GM18520 (cell line): ENCODE data around the gene CFDP1.
"Not testable (repeated sequence)": the region's sequence is repeated elsewhere in the genome, so short reads cannot be mapped to it uniquely, and the experiment has no call there.

Experiments
- ATAC-seq: cut with Tn5 transposase; IDR thresholded peaks from one replicate; pipeline ENCODE4 v1.9.1; 2021; ENCODE audit not compliant: unreplicated experiment

Gene CFDP1

GRCh38 chr16:75298267-75298666 is 135.0 kb downstream of the CFDP1 start:
- no peak for ATAC-seq

GRCh38 chr16:75296606-75297005 is 136.7 kb downstream of the CFDP1 start:
- no peak for ATAC-seq

GRCh38 chr16:75294773-75295459 is 138.4 kb downstream of the CFDP1 start:
- no peak for ATAC-seq

- no peak for ATAC-seq
These were observed 139.5 kb downstream of the CFDP1 start for GRCh38 chr16:75293772-75294171.

- ATAC-seq = no peak
These were observed 140.1 kb downstream of the CFDP1 start for GRCh38 chr16:75293173-75293572.

- no peak for ATAC-seq
These were observed 140.6 kb downstream of the CFDP1 start for GRCh38 chr16:75292691-75293090.

GRCh38 chr16:75289189-75289588 is 144.1 kb downstream of the CFDP1 start:
- no peak for ATAC-seq

DNA sequence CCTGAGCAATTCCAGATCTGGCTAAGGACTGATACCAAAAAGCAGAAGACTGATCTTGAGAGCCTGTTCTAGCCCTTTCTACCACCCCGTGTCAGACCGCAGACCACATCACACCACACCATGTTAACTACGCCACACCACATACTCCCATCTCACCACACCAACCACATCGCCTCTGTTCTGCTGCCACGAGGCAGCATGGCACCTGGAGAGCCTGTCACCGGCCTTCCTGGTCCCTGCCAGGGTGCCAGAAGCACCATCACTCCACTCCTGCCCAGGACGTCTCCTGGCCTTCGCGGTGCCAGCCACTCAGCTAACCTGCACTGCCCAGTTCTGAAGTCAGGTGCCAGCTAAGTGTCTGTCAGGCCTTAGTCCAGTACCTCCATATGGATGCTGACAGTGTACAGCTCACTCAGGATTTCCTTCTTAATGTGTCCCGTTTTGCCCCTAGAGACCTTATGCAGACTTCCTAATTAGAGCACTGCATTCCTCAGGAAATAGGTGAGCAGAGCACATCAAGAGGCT is 144.6 kb downstream of the CFDP1 start:
- ATAC-seq = no peak

GRCh38 chr16:75288181-75288580 is 145.1 kb downstream of the CFDP1 start:
- ATAC-seq = no peak

DNA sequence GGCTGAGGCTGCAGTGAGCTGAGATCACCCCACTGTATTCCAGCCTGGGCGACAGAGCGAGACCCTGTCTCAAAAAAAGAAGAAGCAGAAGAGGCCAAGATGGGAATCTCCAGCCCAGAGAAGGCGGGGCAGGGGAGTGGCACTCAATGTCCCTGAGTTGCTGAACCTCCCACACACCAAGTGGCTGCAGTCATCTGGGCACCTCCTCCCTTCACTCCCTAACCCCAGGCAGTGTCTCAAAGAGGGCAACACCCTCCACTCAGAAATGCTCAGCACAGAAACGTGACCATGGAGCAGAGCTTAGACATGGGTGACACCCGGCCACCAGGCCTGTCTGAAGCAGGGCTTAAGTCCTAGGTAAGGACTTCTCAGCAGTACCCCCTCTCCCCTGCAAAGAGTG is 145.6 kb downstream of the CFDP1 start:
- ATAC-seq = no peak

DNA sequence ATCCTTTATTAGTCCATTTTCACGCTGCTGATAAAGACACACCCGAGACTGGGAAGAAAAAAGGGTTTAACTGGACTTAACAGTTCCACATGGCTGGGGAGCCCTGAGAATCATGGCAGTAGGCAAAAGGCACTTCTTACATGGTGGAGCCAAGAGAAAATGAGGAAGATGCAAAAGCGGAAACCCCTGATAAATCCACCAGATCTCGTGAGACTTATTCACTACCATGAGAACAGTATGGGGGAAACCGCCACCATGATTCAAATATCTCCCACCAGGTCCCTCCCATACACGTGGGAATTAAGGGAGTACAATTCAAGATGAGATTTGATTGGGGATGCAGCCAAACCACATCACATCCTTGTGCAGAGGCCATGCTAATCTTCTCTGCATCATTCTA is 146.9 kb downstream of the CFDP1 start:
- ATAC-seq = no peak

DNA sequence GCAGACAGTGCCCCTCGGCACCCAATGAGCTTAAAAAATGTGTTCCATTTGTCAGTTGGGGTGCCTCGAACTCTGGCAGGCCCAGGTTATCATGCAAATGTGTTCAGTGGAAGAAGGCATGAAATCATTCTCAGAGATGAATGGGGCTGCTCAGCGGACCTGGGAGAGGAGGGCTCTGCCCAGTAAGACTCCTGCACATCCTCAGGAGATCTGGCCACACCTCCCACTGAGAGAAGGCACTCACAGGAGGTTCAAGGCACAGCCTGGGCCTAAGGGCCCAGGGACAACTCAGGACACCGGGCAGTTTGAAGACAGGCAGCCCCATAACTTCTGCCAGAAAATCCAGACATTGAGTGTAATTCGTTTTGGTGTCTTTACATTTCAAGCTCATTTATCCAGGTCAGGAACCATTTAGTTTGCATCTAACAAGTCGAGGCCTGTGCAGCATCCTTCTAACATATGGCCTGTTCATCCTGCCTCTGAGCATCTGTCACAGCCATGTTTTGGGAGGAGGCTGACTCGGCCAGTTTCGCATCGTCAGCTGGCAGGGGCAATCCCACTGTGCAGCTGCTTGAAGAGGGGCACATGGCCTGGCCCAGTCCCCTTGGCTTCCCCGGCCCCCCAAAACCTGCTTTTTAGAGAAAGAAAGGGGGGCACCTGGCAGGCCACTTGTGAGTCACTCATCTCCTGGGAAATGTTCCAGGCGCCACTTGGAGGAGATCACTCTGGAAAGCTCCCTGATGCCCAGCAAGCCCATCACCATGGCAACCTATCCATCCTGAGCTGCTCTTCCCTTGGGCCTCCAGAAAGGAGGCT is 150.6 kb downstream of the CFDP1 start:
- no peak for ATAC-seq

DNA sequence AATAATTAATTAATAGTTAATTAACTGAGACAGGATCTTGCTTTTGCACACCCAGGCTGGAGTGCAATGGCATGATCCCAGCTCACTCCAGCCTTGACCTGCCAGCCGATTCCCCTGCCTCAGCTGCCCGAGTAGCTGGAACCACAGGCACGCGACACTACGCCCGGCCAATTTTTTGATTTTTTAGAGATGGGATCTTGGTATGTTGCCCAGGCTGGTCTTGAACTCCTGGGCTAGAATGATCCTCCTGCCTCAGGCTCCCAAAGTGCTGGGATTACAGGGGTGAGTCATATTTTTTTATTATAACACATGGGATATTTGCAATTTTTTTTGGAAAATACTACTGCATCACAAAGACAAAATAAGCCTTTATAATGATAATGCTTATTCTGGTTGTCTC is 151.5 kb downstream of the CFDP1 start:
- no peak for ATAC-seq

DNA sequence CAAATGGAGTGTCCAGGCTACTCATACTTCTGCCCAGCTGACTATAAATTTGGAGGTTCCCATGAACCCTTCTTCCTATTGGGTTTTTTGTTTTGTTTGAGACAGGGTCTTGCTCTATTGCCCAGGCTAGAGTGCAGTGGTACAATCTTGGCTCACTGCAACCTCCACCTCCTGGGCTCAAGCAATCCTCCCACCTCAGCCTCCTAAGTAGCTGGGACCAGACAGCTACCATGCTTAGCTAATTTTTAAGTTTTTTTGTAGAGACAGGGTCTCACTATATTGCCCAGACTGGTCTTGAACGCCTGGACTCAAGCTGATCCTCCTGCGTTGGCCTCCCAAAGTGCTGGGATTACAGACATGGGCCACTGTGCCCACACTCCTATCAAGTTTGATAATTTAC is 152.3 kb downstream of the CFDP1 start:
- ATAC-seq = not testable (repeated sequence)

DNA sequence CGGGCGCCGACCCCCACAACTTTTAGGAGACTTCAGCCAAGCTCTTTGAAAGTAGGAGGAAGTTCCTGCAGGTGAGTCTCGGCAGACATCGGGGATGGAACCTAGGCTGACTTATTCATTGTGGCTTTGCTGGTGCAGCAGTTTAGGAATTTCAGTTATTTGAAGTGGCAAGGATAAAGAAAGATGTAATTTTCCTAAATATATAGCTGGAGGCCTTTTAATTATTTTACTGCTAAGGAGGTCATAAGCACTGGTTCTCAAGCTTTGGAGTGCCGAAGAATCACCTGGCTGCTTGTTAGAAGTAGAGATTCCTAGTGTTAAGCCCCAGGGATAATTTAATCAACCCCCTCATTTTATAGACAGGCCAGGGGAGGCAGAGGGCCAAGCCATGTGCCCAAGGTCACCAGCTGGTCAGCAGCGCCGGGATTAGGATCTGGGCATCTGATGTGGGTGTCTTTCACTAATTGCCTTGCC is 152.9 kb downstream of the CFDP1 start:
- no peak for ATAC-seq

DNA sequence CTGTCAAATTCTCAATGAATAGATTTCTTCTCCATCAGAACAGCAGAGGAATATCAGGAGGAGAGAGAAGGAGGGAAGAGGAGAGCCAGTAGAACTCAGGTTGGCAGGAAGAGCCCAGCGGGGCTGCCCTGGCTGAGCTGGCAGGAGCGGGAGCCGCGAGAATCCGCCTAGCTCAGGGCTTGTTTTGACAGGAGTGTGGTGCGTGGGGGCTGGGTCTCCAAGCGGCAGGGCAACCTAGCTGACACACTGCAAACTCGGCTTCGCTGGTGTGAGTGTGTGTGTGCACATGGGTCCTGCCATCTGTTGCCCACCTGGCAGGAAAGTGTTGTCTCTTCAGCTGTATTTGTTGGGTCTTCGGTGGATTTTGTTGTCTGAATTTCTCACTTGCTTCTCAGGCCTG is 154.0 kb downstream of the CFDP1 start:
- no peak for ATAC-seq

GRCh38 chr16:75273054-75273925 is 160.0 kb downstream of the CFDP1 start:
- no peak for ATAC-seq

- ATAC-seq = not testable (repeated sequence)
These were observed 160.7 kb downstream of the CFDP1 start for GRCh38 chr16:75272629-75273028.

DNA sequence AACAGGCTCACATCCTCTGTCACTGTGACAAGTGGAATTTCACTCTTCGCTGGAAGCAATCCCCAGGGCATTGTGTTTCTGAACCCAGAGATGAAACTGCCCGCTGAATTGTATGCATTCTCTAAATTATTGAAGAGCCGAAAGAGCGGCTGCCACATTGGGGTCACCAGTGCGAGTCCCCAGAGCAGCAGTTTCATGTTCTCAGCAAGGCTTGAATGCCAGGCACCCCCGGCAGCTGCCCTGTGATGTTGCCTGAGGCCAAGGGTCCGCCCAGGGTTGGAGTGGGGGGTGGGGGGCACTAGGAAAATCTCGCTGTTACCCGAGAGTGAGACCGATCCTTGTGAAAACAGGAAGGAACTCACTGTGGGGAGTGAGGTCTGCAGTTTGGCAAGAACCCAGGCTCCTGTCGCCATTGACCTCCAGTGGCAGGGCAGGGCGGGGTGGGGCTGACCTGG is 161.2 kb downstream of the CFDP1 start:
- no peak for ATAC-seq

DNA sequence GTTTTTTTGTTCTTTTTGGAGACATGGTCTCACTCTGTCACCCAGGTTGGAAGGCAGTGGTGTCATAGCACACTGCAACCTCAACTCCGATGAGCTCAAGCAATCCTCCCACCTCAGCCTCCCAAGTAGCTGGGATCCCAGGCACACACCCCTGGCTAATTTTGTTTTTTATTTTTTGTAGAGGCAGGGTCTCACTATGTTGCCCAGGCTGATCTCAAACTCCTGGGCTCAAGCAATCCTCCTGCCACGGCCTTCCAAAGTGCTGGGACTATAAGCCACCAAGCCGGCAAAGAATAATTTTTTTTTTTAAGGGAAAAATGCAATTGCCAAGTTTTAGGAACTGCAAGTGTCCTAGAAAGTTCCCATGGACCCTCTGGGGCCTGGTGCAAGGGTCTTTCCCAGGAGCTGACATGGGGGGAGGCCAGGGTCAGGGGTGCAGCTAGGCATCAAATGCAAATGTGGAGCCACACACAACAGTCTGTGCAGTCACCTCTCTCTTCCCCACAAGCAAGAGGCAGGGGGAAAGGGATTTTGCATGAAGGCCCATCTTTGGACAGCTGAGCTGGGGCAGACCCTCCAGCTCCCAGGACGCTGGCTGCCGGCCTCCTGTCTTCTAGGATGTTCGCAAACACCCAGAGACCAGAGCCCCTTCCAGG is 161.7 kb downstream of the CFDP1 start:
- no peak for ATAC-seq

- ATAC-seq = not testable (repeated sequence)
These were observed 163.9 kb downstream of the CFDP1 start for GRCh38 chr16:75269358-75269757.
